Karpas-422 (cell line): ENCODE results near the gene CCSAP. TPM values are rescaled to one million over a fixed set of nuclear protein-coding genes. Genes with fewer than 3 reads are reported as not detected.
A peak's percentile ranks its signal among the peaks of the same experiment; 100 is the strongest.

ENCODE experiments used
- small RNA-seq: library from RNA; depleted of rRNA; stranded (forward); fragments of <200 nt; gene quantifications from one replicate; pipeline ENCODE3, GENCODE V24; 2014
- total RNA-seq: library from RNA; depleted of rRNA; stranded (reverse); fragments of >200 nt; shearing (Covaris generic); gene quantifications from 2 replicates; pipeline ENCODE4 v1.2.3, GENCODE V29; 2014; ENCODE audit warnings: low replicate concordance; rRNA removed

CCSAP gene
- total RNA-seq, 1 experiment from 2014 or later = 1.8 TPM

Small RNAs within 50 kb of the gene (small RNA-seq; reads per million reads assigned to genes)
- 0.40 reads per million, percentile 3 among the genes with 10 or more reads in this experiment for gene RNU6-180P

Other genes with a start within 250 kb of the CCSAP start
- gene RAB4A, start 71.9 kb downstream of the CCSAP start, total RNA-seq = not detected in 2 replicates
- not detected in 2 replicates for gene ACTA1, start 91.0 kb upstream of the CCSAP start, total RNA-seq
- gene NUP133, start 165.3 kb upstream of the CCSAP start, total RNA-seq = 27.1 and 56.9 TPM in 2 replicates
- 19.9 and 27.8 TPM in 2 replicates for gene ABCB10, start 215.7 kb upstream of the CCSAP start, total RNA-seq